ENCODE measurements around the gene MARK4. TPM values are rescaled to one million over a fixed set of nuclear protein-coding genes. Genes with fewer than 3 reads are reported as not detected.

The MARK4 gene
- total RNA-seq, 1 experiment from 2014 or later: 58.5 TPM

DNA sequence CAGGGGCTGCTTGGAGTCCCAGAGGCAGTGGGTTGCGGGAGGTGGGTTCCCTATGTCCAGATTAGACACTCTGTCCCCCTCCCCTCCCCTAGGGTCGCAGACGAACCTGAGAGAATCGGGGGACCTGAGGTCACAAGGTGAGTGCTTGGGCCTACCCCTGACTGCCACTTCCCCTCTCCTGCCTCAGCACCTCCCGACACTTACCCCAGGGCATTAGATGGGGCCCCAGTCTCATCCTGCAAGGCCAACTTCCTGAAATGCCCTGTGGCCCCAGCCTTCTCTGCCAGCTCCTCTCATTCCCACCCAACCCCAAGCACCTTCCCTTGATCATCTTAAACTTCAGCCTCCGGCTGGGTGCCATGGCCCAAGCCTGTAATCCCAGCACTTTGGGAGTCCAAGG, 48.6 kb downstream of the MARK4 start:
- TF ChIP-seq, protein P1, sequence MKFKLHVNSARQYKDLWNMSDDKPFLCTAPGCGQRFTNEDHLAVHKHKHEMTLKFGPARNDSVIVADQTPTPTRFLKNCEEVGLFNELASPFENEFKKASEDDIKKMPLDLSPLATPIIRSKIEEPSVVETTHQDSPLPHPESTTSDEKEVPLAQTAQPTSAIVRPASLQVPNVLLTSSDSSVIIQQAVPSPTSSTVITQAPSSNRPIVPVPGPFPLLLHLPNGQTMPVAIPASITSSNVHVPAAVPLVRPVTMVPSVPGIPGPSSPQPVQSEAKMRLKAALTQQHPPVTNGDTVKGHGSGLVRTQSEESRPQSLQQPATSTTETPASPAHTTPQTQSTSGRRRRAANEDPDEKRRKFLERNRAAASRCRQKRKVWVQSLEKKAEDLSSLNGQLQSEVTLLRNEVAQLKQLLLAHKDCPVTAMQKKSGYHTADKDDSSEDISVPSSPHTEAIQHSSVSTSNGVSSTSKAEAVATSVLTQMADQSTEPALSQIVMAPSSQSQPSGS (CRISPR knock-in tag; IDR thresholded peaks at IDR 0.05; ENCODE audit: borderline replicate concordance, low read depth): no peak
- TF ChIP-seq, protein P2, sequence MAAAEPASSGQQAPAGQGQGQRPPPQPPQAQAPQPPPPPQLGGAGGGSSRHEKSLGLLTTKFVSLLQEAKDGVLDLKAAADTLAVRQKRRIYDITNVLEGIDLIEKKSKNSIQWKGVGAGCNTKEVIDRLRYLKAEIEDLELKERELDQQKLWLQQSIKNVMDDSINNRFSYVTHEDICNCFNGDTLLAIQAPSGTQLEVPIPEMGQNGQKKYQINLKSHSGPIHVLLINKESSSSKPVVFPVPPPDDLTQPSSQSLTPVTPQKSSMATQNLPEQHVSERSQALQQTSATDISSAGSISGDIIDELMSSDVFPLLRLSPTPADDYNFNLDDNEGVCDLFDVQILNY (CRISPR knock-in tag; IDR thresholded peaks at IDR 0.05): no peak
- TF ChIP-seq, protein P3, sequence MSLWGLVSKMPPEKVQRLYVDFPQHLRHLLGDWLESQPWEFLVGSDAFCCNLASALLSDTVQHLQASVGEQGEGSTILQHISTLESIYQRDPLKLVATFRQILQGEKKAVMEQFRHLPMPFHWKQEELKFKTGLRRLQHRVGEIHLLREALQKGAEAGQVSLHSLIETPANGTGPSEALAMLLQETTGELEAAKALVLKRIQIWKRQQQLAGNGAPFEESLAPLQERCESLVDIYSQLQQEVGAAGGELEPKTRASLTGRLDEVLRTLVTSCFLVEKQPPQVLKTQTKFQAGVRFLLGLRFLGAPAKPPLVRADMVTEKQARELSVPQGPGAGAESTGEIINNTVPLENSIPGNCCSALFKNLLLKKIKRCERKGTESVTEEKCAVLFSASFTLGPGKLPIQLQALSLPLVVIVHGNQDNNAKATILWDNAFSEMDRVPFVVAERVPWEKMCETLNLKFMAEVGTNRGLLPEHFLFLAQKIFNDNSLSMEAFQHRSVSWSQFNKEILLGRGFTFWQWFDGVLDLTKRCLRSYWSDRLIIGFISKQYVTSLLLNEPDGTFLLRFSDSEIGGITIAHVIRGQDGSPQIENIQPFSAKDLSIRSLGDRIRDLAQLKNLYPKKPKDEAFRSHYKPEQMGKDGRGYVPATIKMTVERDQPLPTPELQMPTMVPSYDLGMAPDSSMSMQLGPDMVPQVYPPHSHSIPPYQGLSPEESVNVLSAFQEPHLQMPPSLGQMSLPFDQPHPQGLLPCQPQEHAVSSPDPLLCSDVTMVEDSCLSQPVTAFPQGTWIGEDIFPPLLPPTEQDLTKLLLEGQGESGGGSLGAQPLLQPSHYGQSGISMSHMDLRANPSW (CRISPR knock-in tag; conservative IDR thresholded peaks at IDR 0.05; ENCODE audit: low read depth): no peak
- TF ChIP-seq FOXP1 (CRISPR knock-in tag; IDR thresholded peaks at IDR 0.05; ENCODE audit: borderline replicate concordance): no peak
- TF ChIP-seq, protein P4, sequence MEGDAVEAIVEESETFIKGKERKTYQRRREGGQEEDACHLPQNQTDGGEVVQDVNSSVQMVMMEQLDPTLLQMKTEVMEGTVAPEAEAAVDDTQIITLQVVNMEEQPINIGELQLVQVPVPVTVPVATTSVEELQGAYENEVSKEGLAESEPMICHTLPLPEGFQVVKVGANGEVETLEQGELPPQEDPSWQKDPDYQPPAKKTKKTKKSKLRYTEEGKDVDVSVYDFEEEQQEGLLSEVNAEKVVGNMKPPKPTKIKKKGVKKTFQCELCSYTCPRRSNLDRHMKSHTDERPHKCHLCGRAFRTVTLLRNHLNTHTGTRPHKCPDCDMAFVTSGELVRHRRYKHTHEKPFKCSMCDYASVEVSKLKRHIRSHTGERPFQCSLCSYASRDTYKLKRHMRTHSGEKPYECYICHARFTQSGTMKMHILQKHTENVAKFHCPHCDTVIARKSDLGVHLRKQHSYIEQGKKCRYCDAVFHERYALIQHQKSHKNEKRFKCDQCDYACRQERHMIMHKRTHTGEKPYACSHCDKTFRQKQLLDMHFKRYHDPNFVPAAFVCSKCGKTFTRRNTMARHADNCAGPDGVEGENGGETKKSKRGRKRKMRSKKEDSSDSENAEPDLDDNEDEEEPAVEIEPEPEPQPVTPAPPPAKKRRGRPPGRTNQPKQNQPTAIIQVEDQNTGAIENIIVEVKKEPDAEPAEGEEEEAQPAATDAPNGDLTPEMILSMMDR (IDR thresholded peaks at IDR 0.05): no peak
- TF ChIP-seq TEAD1 (CRISPR knock-in tag; IDR thresholded peaks at IDR 0.05): no peak
- TF ChIP-seq NR2C2 (CRISPR knock-in tag; IDR thresholded peaks at IDR 0.05): no peak
- no peak for TF ChIP-seq SMAD3 (CRISPR knock-in tag; IDR thresholded peaks at IDR 0.05; ENCODE audit: borderline replicate concordance)
- TF ChIP-seq, protein P5, sequence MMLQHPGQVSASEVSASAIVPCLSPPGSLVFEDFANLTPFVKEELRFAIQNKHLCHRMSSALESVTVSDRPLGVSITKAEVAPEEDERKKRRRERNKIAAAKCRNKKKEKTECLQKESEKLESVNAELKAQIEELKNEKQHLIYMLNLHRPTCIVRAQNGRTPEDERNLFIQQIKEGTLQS (CRISPR knock-in tag; conservative IDR thresholded peaks at IDR 0.05): no peak
- TF ChIP-seq, protein P6, sequence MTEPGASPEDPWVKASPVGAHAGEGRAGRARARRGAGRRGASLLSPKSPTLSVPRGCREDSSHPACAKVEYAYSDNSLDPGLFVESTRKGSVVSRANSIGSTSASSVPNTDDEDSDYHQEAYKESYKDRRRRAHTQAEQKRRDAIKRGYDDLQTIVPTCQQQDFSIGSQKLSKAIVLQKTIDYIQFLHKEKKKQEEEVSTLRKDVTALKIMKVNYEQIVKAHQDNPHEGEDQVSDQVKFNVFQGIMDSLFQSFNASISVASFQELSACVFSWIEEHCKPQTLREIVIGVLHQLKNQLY (CRISPR knock-in tag; IDR thresholded peaks at IDR 0.05): no peak
- TF ChIP-seq, protein P7, sequence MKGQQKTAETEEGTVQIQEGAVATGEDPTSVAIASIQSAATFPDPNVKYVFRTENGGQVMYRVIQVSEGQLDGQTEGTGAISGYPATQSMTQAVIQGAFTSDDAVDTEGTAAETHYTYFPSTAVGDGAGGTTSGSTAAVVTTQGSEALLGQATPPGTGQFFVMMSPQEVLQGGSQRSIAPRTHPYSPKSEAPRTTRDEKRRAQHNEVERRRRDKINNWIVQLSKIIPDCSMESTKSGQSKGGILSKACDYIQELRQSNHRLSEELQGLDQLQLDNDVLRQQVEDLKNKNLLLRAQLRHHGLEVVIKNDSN (CRISPR knock-in tag; IDR thresholded peaks at IDR 0.05): no peak
- no peak for TF ChIP-seq TCF7 (CRISPR knock-in tag; IDR thresholded peaks at IDR 0.05; ENCODE audit: low read depth)
- TF ChIP-seq, protein P8, sequence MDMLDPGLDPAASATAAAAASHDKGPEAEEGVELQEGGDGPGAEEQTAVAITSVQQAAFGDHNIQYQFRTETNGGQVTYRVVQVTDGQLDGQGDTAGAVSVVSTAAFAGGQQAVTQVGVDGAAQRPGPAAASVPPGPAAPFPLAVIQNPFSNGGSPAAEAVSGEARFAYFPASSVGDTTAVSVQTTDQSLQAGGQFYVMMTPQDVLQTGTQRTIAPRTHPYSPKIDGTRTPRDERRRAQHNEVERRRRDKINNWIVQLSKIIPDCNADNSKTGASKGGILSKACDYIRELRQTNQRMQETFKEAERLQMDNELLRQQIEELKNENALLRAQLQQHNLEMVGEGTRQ (CRISPR knock-in tag; IDR thresholded peaks at IDR 0.05): no peak
- no peak for TF ChIP-seq NR1H2 (CRISPR knock-in tag; IDR thresholded peaks at IDR 0.05)
- TF ChIP-seq, protein P9, sequence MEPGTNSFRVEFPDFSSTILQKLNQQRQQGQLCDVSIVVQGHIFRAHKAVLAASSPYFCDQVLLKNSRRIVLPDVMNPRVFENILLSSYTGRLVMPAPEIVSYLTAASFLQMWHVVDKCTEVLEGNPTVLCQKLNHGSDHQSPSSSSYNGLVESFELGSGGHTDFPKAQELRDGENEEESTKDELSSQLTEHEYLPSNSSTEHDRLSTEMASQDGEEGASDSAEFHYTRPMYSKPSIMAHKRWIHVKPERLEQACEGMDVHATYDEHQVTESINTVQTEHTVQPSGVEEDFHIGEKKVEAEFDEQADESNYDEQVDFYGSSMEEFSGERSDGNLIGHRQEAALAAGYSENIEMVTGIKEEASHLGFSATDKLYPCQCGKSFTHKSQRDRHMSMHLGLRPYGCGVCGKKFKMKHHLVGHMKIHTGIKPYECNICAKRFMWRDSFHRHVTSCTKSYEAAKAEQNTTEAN (CRISPR knock-in tag; IDR thresholded peaks at IDR 0.05): no peak
- TF ChIP-seq GTF2I (CRISPR knock-in tag; conservative IDR thresholded peaks at IDR 0.05): no peak
- TF ChIP-seq CREB1 (CRISPR knock-in tag; IDR thresholded peaks at IDR 0.05): no peak
- TF ChIP-seq EMX1 (CRISPR knock-in tag; IDR thresholded peaks at IDR 0.05): no peak
- H3K36me3 Mint-ChIP-seq: peaks cover 39% of the 10 kb centered on the region
- no peak for DNase-seq (ENCODE audit: low spot score)
- peaks cover 12% of the 10 kb centered on the region for H3K9me3 Mint-ChIP-seq
- ATAC-seq: no peak
- peaks cover 21% of the 10 kb centered on the region for H3K27me3 Mint-ChIP-seq (ENCODE audit: low read depth)
- no peaks in the 10 kb centered on the region for H3K4me1 Mint-ChIP-seq
- POLR2A ChIA-PET: no interaction called here
- H3K4me3 Mint-ChIP-seq: no peak overlapping the region
- CTCF ChIA-PET: no interaction called here
- H3K27ac Mint-ChIP-seq: no peak overlapping the region
